HepG2 (cell line): Measurements from ENCODE around the gene OOSP1. TPM values are rescaled to one million over a fixed set of nuclear protein-coding genes. Genes with fewer than 3 reads are reported as not detected.
A peak's percentile ranks its signal among the peaks of the same experiment; 100 is the strongest.

ENCODE experiments used
- ATAC-seq: fragments of 200-7000 bp; cut with Tn5 transposase; 3 replicates; pipeline ENCODE4 v1.9.1; 2020; ENCODE audit warnings: mild to moderate bottlenecking, moderate library complexity
- BruUV-seq: library from RNA; stranded (reverse); fragments of 400-500 nt; replicated peaks from 2 replicates; lab custom pipeline; 2021; lab: Mats Ljungman, UMichigan
- CTCF ChIA-PET: fragments of 300-600 bp; formaldehyde crosslinking; extraction: SDS; loops from one replicate; lab custom pipeline; 2021; ENCODE audit warnings: low total read pairs, inconsistent platforms, low intra/inter-chr PET ratio; lab: Yijun Ruan, JAX
- POLR2A ChIA-PET: fragments of 350-600 bp; sonication (Branson Sonifier 250); formaldehyde crosslinking; loops from one replicate; lab custom pipeline; 2020; ENCODE audit warnings: antibody characterized with exemption, inconsistent platforms; lab: Yijun Ruan, JAX
- DNase-seq: peaks from one replicate; pipeline ENCODE4 v3.0.0-alpha.2; 2015; ENCODE audit warnings: low spot score
- FAIRE-seq: peaks from 3 replicates; lab custom pipeline; 2011; peaks lifted over from hg19 to GRCh38; lab: Jason Lieb, UNC
- H2AFZ ChIP-seq: one replicate; pipeline ENCODE4 v1.6.1; 2011; ENCODE audit warnings: low read length, inconsistent platforms
- H3K27ac ChIP-seq: fragments of 300-600 bp; 3 replicates; pipeline ENCODE4 v1.8.0; 2011; ENCODE audit warnings: mixed run types, mild to moderate bottlenecking, mixed read lengths, low read length, inconsistent platforms; ENCODE audit not compliant: insufficient read depth; ENCODE audit errors: extremely low read length
- H3K27me3 ChIP-seq, 2 experiments: fragments of 200-600 bp in 1 of 2; 2 replicates in 1 of 2; 3 replicates in 1 of 2; pipeline versions ENCODE4 v1.6.0 to v1.8.0; 2011; ENCODE audit warnings: low read length in 2 of 2, mild to moderate bottlenecking in 2 of 2, moderate library complexity in 2 of 2, inconsistent platforms in 1 of 2; ENCODE audit not compliant: insufficient read depth in 2 of 2, control insufficient read depth in 1 of 2
- H3K36me3 ChIP-seq, 2 experiments: fragments of 200-600 bp in 1 of 2; replicated peaks in 1 of 2; 2 replicates in 1 of 2; 3 replicates in 1 of 2; pipeline versions ENCODE4 v1.5.1 to v1.8.0; 2011; ENCODE audit warnings: low read length in 2 of 2, inconsistent platforms in 1 of 2; ENCODE audit not compliant: insufficient read depth in 2 of 2, control insufficient read depth in 1 of 2
- H3K4me1 ChIP-seq: 2 replicates; pipeline ENCODE4 v1.5.1; 2012; ENCODE audit warnings: low read length, inconsistent platforms; ENCODE audit not compliant: insufficient read depth
- H3K4me2 ChIP-seq: 2 replicates; pipeline ENCODE4 v1.6.0; 2011; ENCODE audit warnings: low read depth, low read length, inconsistent platforms
- H3K4me3 ChIP-seq, 3 experiments: fragments of 200-600 bp in 1 of 3; sonication (generic), shearing (Covaris generic) in 1 of 3; replicated peaks in 1 of 3; 2 replicates each; pipeline ENCODE4 v1.5.1; 2011 to 2016; ENCODE audit warnings: low read length in 3 of 3, inconsistent platforms in 2 of 3, low read depth in 2 of 3, mild to moderate bottlenecking in 2 of 3, control low read depth in 1 of 3, mixed read lengths in 1 of 3; ENCODE audit not compliant: insufficient read depth in 1 of 3
- H3K79me2 ChIP-seq: one replicate; pipeline ENCODE4 v1.6.1; 2011; ENCODE audit warnings: low read length, inconsistent platforms; ENCODE audit not compliant: insufficient read depth
- H3K9ac ChIP-seq: 2 replicates; pipeline ENCODE4 v1.6.0; 2011; ENCODE audit warnings: mild to moderate bottlenecking, low read depth, low read length, inconsistent platforms; ENCODE audit not compliant: insufficient read depth
- H3K9me3 ChIP-seq: 2 replicates; pipeline ENCODE4 v1.5.1; 2012; ENCODE audit warnings: mild to moderate bottlenecking, low read length
- H4K20me1 ChIP-seq: 2 replicates; pipeline ENCODE4 v1.6.0; 2011; ENCODE audit warnings: inconsistent platforms, mild to moderate bottlenecking, low read length, moderate library complexity; ENCODE audit not compliant: insufficient read depth
- GABPA ChIP-seq, 2 experiments: IDR thresholded peaks; 2 replicates each; pipeline ENCODE4 v1.6.1; 2011 to 2016; ENCODE audit warnings: low read depth in 2 of 2, low read length in 1 of 2, missing biosample characterization in 1 of 2, missing genetic modification characterization in 1 of 2
- HOXD1 ChIP-seq: sonication (generic); formaldehyde crosslinking; IDR thresholded peaks from 2 replicates; pipeline ENCODE4 v1.5.0; 2020; ENCODE audit warnings: missing genetic modification reagents
- RBM39 ChIP-seq: fragments of 200-400 bp; formaldehyde crosslinking; IDR thresholded peaks from one replicate; pipeline ENCODE4 v1.6.1; 2018; ENCODE audit warnings: antibody characterized with exemption, mild to moderate bottlenecking, low read depth, low read length; ENCODE audit not compliant: poor library complexity, severe bottlenecking
- XBP1 ChIP-seq: sonication (generic); formaldehyde crosslinking; IDR thresholded peaks from 2 replicates; pipeline ENCODE4 v1.5.0; 2020; ENCODE audit warnings: missing genetic modification reagents
- ZNF629 ChIP-seq: sonication (generic); formaldehyde crosslinking; conservative IDR thresholded peaks from 2 replicates; pipeline ENCODE4 v1.5.0; 2020; ENCODE audit warnings: missing genetic modification reagents
- ZNF83 ChIP-seq: sonication (generic); formaldehyde crosslinking; IDR thresholded peaks from 2 replicates; pipeline ENCODE4 v1.4.0; 2020; ENCODE audit warnings: missing genetic modification reagents, mild to moderate bottlenecking, borderline replicate concordance
- WGBS: methylation state at CpG from one replicate; pipeline ENCODE4 v1.1.6; 2017; ENCODE audit warnings: low lambda C conversion rate; 5-methylcytosine and 5-hydroxymethylcytosine counted together
- in situ Hi-C: cut with HindIII; loops from 2 replicates; pipeline ENCODE4 v1.10.0; 2017; ENCODE audit warnings: low pct_unique_long_range_greater_than_20kb; ENCODE audit not compliant: extremely low pct_ligation_motif_present
- intact Hi-C: fragments of 100-400 bp; cut with micrococcal nuclease; formaldehyde crosslinking; loops from one replicate; pipeline ENCODE4 v1.10.0; 2022; ENCODE audit not compliant: unreplicated experiment
- polyA plus RNA-seq, 8 experiments: library from polyadenylated mRNA; depleted of rRNA in 3 of 8; stranded (reverse) in 7 of 8; unstranded in 1 of 8; fragments of >200 nt; fragmentation: Illumina TruSeq in 4 of 8; extraction: Trizol in 4 of 8; gene quantifications; 2 replicates each; pipeline versions ENCODE4 v1.2.1 to v1.2.3, GENCODE V29; 2011 to 2016; ENCODE audit warnings: low read depth in 4 of 8, missing spikeins in 1 of 8, mixed read lengths in 1 of 8; ENCODE audit not compliant: insufficient read depth in 1 of 8
- total RNA-seq, 5 experiments: library from RNA; depleted of rRNA; stranded (reverse); fragments of >200 nt; fragmentation: Illumina TruSeq; extraction: Trizol; gene quantifications; 2 replicates each; pipeline ENCODE4 v1.2.3, GENCODE V29; 2016; ENCODE audit warnings: low read depth in 1 of 5
- TF ChIP-seq, protein P1 (sequence below): sonication (generic); formaldehyde crosslinking; conservative IDR thresholded peaks from 2 replicates; pipeline ENCODE4 v1.4.0; 2020; ENCODE audit warnings: missing genetic modification reagents

OOSP1 gene
- total and polyA plus RNA-seq, 2 of the 13 experiments (the other 11 are each of a cell fraction or from before 2014, with no cell fraction given), result not detected

DNA sequence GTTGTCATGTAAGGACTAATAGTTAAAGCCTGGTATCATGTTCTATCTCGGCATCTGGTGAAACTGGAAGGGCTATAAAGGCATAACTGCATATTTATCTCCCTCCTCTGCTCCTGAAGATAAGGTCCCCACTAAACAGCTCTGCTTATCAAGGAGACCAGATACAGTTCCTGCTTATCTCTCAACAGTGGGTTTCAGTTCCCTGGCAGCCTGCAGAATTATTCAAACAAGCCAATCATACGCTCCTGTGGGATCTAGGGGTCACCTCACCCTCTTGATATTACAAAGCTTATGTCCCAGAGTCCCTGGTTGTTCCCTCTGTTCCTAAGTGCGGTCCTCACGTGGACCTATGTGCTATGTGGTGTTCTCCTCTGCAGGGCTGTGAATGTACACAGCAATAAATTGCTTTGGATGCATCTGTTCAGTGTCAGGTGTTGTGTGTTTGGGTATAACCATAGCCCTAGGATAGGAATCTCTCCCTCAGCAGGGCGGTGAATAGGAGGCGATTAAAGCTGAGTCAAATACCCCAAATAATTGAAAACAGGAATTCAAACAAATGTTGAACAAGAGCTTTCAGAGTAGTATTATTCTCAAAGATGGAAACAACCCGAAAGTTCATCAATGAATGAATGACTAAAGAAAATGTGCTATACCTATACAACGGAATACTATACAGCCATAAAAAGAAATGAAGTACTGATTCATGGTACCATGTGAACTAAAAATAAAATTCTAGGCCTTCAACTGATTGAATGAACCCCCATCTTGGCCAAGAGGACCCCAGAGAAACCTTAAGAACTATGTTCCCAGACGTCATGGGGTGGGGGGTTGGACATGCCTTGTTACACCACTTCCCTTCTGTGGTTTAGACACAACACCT lies 22.5 kb downstream of the OOSP1 start:
- DNase-seq, result no peak
- no peak for TF ChIP-seq ZNF83 (CRISPR knock-in tag)
- TF ChIP-seq GABPA (IDR thresholded peaks at IDR 0.05; ENCODE audit: low read depth, low read length), result no peak
- no peak for TF ChIP-seq GABPA (CRISPR knock-in tag; IDR thresholded peaks at IDR 0.05; ENCODE audit: low read depth)
- TF ChIP-seq ZNF629 (CRISPR knock-in tag), result no peak
- TF ChIP-seq, protein P1, sequence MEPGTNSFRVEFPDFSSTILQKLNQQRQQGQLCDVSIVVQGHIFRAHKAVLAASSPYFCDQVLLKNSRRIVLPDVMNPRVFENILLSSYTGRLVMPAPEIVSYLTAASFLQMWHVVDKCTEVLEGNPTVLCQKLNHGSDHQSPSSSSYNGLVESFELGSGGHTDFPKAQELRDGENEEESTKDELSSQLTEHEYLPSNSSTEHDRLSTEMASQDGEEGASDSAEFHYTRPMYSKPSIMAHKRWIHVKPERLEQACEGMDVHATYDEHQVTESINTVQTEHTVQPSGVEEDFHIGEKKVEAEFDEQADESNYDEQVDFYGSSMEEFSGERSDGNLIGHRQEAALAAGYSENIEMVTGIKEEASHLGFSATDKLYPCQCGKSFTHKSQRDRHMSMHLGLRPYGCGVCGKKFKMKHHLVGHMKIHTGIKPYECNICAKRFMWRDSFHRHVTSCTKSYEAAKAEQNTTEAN (CRISPR knock-in tag), result no peak
- TF ChIP-seq HOXD1 (CRISPR knock-in tag), result no peak
- TF ChIP-seq XBP1 (CRISPR knock-in tag), result no peak
- TF ChIP-seq RBM39, result no peak
- TF ChIP-seq, all 625 proteins: peak for 0
- Histone ChIP-seq H3K79me2 (no peaks in the 10 kb centered on the region), H3K4me1 (peaks cover 25% of the 10 kb centered on the region), H3K9me3 (no peaks in the 10 kb centered on the region), H3K27me3 (no peaks in the 10 kb centered on the region; a peak in 1 of 5 replicates), H3K36me3 (no peaks in the 10 kb centered on the region), H4K20me1 (no peaks in the 10 kb centered on the region), H3K27ac (no peak overlapping the region), H3K4me3 (no peak overlapping the region), H2AFZ (no peak overlapping the region), H3K9ac (no peak overlapping the region), H3K4me2 (0 out of 2 replicates have a peak overlapping the region, but pooled peaks have one; percentile 0)
- ChIA-PET POLR2A (no interaction called here), CTCF (no interaction called here)
- in situ Hi-C loops (no loop called here), intact Hi-C loops (no loop called here)
- BruUV-seq, result no TSS peak
- 35% methylated on average over 9 of the region's 9 CpGs for WGBS
- FAIRE-seq (no peak), ATAC-seq (no peak; the same call in 2 of the 3 replicates)
